ENCODE data around the gene SGK2. TPM values are rescaled to one million over a fixed set of nuclear protein-coding genes. Genes with fewer than 3 reads are reported as not detected.

Gene SGK2
- total RNA-seq, 1 experiment from 2014 or later, result not detected

DNA sequence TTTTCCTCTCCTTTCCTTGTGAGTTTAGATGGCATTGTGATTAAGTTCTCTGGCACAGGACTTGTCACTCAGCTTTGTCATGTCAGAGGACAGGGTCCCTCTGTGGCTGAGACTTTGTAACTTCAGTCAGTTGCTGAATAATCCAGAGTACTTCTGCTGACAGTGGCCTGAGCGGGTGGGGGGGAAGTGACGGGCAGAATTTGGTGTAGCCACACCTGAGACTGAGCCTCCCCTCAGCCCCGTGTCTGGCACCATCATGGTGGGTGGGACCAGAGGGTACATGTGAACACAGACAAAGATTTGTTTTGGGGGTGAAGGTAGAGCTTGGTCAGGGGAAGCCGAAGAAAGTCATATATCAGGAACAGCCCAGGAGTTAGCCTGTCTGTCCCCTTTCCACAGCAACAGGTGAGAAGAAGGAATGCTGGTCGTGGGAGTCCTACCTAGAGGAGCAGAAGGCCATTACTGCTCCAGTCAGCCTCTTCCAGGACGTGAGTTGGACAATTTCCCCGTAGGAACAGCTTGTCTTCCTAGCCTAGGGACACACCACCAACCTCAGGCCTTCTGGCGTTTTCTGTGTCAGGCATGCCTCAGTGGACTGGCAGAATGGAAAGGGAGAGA, 30.5 kb upstream of the SGK2 start:
- Mint-ChIP-seq H3K27me3 (ENCODE audit: low read depth) (no peaks in the 10 kb centered on the region), H3K27ac (peak overlapping the region in 1 of 3 experiments; percentile 47; a peak in 2 of 7 replicates), H3K9me3 (no peaks in the 10 kb centered on the region), H3K36me3 (ENCODE audit: insufficient read depth in 1 of 3, low read depth in 3 of 3) (peaks cover 2 to 8% (median 4%) of the 10 kb centered on the region in 3 experiments; a peak in 6 of 7 replicates), H3K4me3 (no peak overlapping the region; a peak in 1 of 5 replicates), H3K4me1 (no peaks in the 10 kb centered on the region)
- no peaks in the 10 kb centered on the region for H4K20me1 ChIP-seq (ENCODE audit: control insufficient read depth, insufficient read depth, insufficient read length)
- no peak for DNase-seq
- no peak overlapping the region for H3K9ac ChIP-seq (ENCODE audit: extremely low read depth, insufficient read length, low read length)
- no peaks in the 10 kb centered on the region for H3K27me3 ChIP-seq (ENCODE audit: insufficient read depth, low read length)
- no peak overlapping the region for H3K56ac ChIP-seq (ENCODE audit: insufficient read length, low read depth, low read length)
- no peak overlapping the region for H3K14ac ChIP-seq (ENCODE audit: insufficient read depth, low read length)
- no peak overlapping the region for H2BK15ac ChIP-seq (ENCODE audit: low read depth, low read length)
- no CpG with 5 or more reads among the region's 8 CpGs for WGBS (ENCODE audit: extremely low coverage, insufficient read length, low lambda C conversion rate)
- H3K18ac ChIP-seq (ENCODE audit: insufficient read length, low read depth, low read length), result no peak overlapping the region
- no peak overlapping the region for H3K27ac ChIP-seq (ENCODE audit: insufficient read length, low read depth, low read length)
- H2BK12ac ChIP-seq (ENCODE audit: insufficient read length, low read depth, low read length), result no peak overlapping the region
- no peak overlapping the region for H2BK20ac ChIP-seq (ENCODE audit: low read depth, low read length, poor library complexity, severe bottlenecking)
- H2BK120ac ChIP-seq (ENCODE audit: low read depth, low read length, poor library complexity, severe bottlenecking), result no peak overlapping the region
- no peaks in the 10 kb centered on the region for H3K4me1 ChIP-seq (ENCODE audit: insufficient read depth, low read length)
- no peak overlapping the region for H2BK5ac ChIP-seq (ENCODE audit: insufficient read length, low read length)
- H3T11ph ChIP-seq (ENCODE audit: low read length), result no peak overlapping the region
- H4K91ac ChIP-seq (ENCODE audit: insufficient read length, low read depth, low read length), result no peak overlapping the region
- no peak overlapping the region for H3K4me2 ChIP-seq (ENCODE audit: insufficient read depth, insufficient read length, low read length)
- H3K23me2 ChIP-seq (ENCODE audit: insufficient read length, low read depth, low read length, poor library complexity, severe bottlenecking), result no peaks in the 10 kb centered on the region
- no peak overlapping the region for H3K23ac ChIP-seq (ENCODE audit: insufficient read length, low read depth, low read length)
- H3K79me1 ChIP-seq (ENCODE audit: insufficient read depth, low read depth, low read length, poor library complexity, severe bottlenecking), result no peaks in the 10 kb centered on the region
- no peak overlapping the region for H2AFZ ChIP-seq (ENCODE audit: low read length)
- no peak overlapping the region for H3K4ac ChIP-seq (ENCODE audit: low read depth, low read length)
- H4K8ac ChIP-seq (replicated peaks; ENCODE audit: insufficient read length, low read depth, low read length), result no peak overlapping the region
- H4K5ac ChIP-seq (ENCODE audit: insufficient read length, low read depth, low read length), result no peak overlapping the region
- H3K9me3 ChIP-seq (ENCODE audit: control insufficient read depth, low read depth, low read length), result no peaks in the 10 kb centered on the region
- TF ChIP-seq, protein P1, sequence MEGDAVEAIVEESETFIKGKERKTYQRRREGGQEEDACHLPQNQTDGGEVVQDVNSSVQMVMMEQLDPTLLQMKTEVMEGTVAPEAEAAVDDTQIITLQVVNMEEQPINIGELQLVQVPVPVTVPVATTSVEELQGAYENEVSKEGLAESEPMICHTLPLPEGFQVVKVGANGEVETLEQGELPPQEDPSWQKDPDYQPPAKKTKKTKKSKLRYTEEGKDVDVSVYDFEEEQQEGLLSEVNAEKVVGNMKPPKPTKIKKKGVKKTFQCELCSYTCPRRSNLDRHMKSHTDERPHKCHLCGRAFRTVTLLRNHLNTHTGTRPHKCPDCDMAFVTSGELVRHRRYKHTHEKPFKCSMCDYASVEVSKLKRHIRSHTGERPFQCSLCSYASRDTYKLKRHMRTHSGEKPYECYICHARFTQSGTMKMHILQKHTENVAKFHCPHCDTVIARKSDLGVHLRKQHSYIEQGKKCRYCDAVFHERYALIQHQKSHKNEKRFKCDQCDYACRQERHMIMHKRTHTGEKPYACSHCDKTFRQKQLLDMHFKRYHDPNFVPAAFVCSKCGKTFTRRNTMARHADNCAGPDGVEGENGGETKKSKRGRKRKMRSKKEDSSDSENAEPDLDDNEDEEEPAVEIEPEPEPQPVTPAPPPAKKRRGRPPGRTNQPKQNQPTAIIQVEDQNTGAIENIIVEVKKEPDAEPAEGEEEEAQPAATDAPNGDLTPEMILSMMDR (conservative IDR thresholded peaks at IDR 0.05), result no peak
- H2AK5ac ChIP-seq (ENCODE audit: insufficient read length, low read length), result no peak overlapping the region
- H3K79me2 ChIP-seq (ENCODE audit: insufficient read depth, low read length), result no peaks in the 10 kb centered on the region
